ENCODE results near the gene SLC16A11. TPM values are rescaled to one million over a fixed set of nuclear protein-coding genes. Genes with fewer than 3 reads are reported as not detected.
"Not testable (repeated sequence)": the region's sequence is repeated elsewhere in the genome, so short reads cannot be mapped to it uniquely, and the experiment has no call there.

Gene SLC16A11
- total RNA-seq, 1 donor from 2014 or later, result 1.2 TPM

- DNase-seq (ENCODE audit: low read depth in 2 of 2), result no peak
Observed at GRCh38 chr17:7011415-7011814, 32.5 kb downstream of the SLC16A11 start.

- DNase-seq (ENCODE audit: low read depth in 2 of 2), result no peak
Observed at GRCh38 chr17:7010523-7010922, 33.4 kb downstream of the SLC16A11 start.

- DNase-seq (ENCODE audit: low read depth in 2 of 2), result no peak
Observed at GRCh38 chr17:7007143-7007542, 36.7 kb downstream of the SLC16A11 start.

- no peak for DNase-seq (ENCODE audit: low read depth in 2 of 2)
Observed at GRCh38 chr17:7005716-7006115, 38.2 kb downstream of the SLC16A11 start.

GRCh38 chr17:7004398-7005253 lies 39.3 kb downstream of the SLC16A11 start:
- peak; percentile 64 to 78 for DNase-seq (ENCODE audit: low read depth in 2 of 2)

- DNase-seq (ENCODE audit: low read depth in 2 of 2), result no peak
Observed at GRCh38 chr17:7003745-7004144, 40.1 kb downstream of the SLC16A11 start.

- DNase-seq (ENCODE audit: low read depth in 2 of 2), result no peak
Observed at GRCh38 chr17:7002288-7003047, 41.4 kb downstream of the SLC16A11 start.

GRCh38 chr17:7001318-7001961 lies 42.5 kb downstream of the SLC16A11 start:
- peak; percentile 66 to 76 for DNase-seq (ENCODE audit: low read depth in 2 of 2)

GRCh38 chr17:6998855-6999508 lies 44.9 kb downstream of the SLC16A11 start:
- DNase-seq (ENCODE audit: low read depth in 2 of 2), result no peak

- no peak for DNase-seq (ENCODE audit: low read depth in 2 of 2)
Observed at GRCh38 chr17:6997171-6997570, 46.7 kb downstream of the SLC16A11 start.

GRCh38 chr17:6996256-6997011 lies 47.5 kb downstream of the SLC16A11 start:
- DNase-seq (ENCODE audit: low read depth in 2 of 2), result no peak

- DNase-seq (ENCODE audit: low read depth in 2 of 2), result no peak
Observed at GRCh38 chr17:6995500-6996255, 48.2 kb downstream of the SLC16A11 start, which contains the start of gene ALOX12. ALOX12 (plus strand) TSS chr17:6996049; CDS start chr17:6996118, 69 bp downstream.

GRCh38 chr17:6994666-6995256 lies 49.1 kb downstream of the SLC16A11 start:
- no peak for DNase-seq (ENCODE audit: low read depth in 2 of 2)

- no peak for DNase-seq (ENCODE audit: low read depth in 2 of 2)
Observed at GRCh38 chr17:6994118-6994598, 49.7 kb downstream of the SLC16A11 start.

GRCh38 chr17:6993613-6994056 lies 50.3 kb downstream of the SLC16A11 start:
- DNase-seq (ENCODE audit: low read depth in 2 of 2), result not testable (repeated sequence)
